GM23248 (cell line): ENCODE data around the gene DDIAS.

Source experiments
- EZH2 ChIP-seq: fragments of 200-600 bp; sonication (generic); IDR thresholded peaks from 2 replicates; pipeline ENCODE4 v1.6.1; 2018; ENCODE audit warnings: antibody characterized with exemption, mild to moderate bottlenecking; ENCODE audit not compliant: insufficient read depth, poor library complexity, severe bottlenecking
- EZH2phosphoT487 ChIP-seq: fragments of 200-600 bp; sonication (generic); IDR thresholded peaks from 2 replicates; pipeline ENCODE4 v1.6.1; 2018; ENCODE audit warnings: antibody characterized with exemption, moderate library complexity, mild to moderate bottlenecking, low read depth; ENCODE audit not compliant: insufficient read depth

GRCh38 chr11:82906931-82907330 lies 5.4 kb downstream of the DDIAS start:
- TF ChIP-seq EZH2, result no peak
- TF ChIP-seq EZH2phosphoT487, result no peak
